ENCODE measurements around the gene APOC3. TPM values are rescaled to one million over a fixed set of nuclear protein-coding genes. Genes with fewer than 3 reads are reported as not detected.
"Not testable (repeated sequence)": the region's sequence is repeated elsewhere in the genome, so short reads cannot be mapped to it uniquely, and the experiment has no call there.

APOC3 gene
- total RNA-seq, 1 experiment from 2014 or later, result not detected

DNA sequence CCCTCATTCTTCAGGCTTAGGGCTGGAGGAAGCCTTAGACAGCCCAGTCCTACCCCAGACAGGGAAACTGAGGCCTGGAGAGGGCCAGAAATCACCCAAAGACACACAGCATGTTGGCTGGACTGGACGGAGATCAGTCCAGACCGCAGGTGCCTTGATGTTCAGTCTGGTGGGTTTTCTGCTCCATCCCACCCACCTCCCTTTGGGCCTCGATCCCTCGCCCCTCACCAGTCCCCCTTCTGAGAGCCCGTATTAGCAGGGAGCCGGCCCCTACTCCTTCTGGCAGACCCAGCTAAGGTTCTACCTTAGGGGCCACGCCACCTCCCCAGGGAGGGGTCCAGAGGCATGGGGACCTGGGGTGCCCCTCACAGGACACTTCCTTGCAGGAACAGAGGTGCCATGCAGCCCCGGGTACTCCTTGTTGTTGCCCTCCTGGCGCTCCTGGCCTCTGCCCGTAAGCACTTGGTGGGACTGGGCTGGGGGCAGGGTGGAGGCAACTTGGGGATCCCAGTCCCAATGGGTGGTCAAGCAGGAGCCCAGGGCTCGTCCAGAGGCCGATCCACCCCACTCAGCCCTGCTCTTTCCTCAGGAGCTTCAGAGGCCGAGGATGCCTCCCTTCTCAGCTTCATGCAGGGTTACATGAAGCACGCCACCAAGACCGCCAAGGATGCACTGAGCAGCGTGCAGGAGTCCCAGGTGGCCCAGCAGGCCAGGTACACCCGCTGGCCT is 641 bp downstream of the APOC3 start:
- DNase-seq (ENCODE audit: low spot score), result no peak

DNA sequence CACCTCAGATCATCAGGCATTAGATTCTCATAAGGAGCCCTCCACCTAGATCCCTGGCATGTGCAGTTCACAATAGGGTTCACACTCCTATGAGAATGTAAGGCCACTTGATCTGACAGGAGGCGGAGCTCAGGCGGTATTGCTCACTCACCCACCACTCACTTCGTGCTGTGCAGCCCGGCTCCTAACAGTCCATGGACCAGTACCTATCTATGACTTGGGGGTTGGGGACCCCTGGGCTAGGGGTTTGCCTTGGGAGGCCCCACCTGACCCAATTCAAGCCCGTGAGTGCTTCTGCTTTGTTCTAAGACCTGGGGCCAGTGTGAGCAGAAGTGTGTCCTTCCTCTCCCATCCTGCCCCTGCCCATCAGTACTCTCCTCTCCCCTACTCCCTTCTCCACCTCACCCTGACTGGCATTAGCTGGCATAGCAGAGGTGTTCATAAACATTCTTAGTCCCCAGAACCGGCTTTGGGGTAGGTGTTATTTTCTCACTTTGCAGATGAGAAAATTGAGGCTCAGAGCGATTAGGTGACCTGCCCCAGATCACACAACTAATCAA is 2.2 kb downstream of the APOC3 start:
- no peak for DNase-seq (ENCODE audit: low spot score)

GRCh38 chr11:116832350-116833290 is 2.9 kb downstream of the APOC3 start:
- no peak for DNase-seq (ENCODE audit: low spot score)

- no peak for DNase-seq (ENCODE audit: low spot score)
Measured at GRCh38 chr11:116833491-116833815, 3.7 kb downstream of the APOC3 start.

DNA sequence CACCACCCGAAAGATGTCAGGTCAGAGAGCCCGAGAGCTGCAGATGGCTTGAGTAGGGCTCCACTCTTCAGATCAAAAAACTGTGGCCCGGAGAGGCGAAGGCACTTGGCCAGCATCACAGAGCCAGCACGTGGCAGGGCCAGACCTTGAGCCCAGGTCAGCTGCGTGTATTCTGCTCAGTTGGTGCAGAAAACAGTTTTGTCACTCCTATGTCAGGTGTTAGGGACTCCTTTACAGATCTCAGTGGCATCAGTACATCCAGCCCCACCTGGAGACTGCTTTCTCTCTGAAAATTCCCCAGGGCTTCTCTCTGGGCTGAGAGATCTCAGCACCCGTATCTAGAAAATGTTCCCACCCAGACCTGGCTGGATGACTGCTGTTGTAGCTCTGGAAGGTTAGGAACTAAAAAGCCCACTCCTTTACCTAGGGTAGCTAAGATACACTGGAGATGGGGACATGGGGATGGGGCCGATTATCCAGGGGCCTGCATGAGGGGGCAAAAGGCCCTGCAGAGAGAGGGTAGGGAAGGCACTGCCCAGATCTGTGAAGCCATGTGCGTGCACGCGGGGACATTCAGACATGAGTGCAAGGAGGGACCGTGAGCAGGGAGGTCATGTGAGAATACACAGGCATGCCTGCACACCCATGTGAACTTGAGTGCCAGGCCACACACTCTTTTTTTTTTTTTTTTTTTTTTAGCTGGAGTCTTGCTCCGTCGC is 4.3 kb downstream of the APOC3 start:
- DNase-seq (ENCODE audit: low spot score), result no peak

DNA sequence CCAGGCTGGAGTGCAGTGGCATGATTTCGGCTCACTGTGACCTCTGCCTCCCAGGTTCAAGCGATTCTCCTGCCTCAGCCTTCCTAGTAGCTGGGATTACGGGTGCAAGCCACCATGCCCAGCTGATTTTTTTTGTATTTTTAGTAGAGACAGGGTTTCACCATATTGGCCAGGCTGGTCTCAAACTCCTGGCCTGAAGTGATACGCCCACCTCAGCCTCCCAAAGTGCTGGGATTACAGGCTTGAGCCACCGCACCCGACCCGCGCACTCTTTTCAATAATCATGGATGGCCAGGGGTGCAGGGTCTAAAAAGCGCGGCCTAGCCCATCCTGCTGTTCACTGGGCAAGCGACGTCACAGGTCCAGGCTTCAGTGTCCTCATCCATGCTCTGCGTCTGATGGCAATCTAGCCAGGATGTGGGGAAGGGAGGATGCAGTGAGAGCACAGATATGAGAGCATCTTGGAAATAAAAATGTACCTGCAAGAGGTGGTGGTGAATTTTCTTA is 4.9 kb downstream of the APOC3 start:
- DNase-seq (ENCODE audit: low spot score), result not testable (repeated sequence)

- DNase-seq (ENCODE audit: low spot score), result no peak
Measured at GRCh38 chr11:116835042-116835772, 5.5 kb downstream of the APOC3 start.

DNA sequence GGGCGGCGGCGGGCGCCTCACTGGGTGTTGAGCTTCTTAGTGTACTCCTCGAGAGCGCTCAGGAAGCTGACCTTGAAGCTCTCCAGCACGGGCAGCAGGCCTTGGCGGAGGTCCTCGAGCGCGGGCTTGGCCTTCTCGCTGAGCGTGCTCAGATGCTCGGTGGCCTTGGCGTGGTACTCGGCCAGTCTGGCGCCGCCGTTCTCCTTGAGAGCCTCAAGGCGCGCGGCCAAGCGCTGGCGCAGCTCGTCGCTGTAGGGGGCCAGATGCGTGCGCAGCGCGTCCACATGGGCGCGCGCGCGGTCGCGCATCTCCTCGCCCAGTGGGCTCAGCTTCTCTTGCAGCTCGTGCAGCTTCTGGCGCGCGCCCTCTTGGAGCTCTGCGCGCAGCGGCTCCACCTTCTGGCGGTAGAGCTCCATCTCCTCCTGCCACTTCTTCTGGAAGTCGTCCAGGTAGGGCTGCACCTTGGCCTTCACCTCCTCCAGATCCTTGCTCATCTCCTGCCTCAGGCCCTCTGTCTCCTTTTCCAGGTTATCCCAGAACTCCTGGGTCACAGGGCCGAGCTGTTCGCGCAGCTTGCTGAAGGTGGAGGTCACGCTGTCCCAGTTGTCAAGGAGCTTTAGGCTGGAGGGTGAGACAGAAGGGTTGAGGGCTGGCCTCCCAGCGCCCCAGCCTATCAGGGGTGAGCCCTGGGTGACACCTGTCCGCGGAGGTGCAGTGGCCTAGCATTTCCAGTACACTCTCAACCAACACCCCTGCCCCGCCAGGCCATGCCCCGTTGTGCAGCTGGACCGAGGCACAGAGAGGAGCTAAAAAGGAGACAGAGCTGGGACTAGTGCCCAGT is 6.3 kb downstream of the APOC3 start:
- DNase-seq (ENCODE audit: low spot score), result no peak

GRCh38 chr11:116836632-116836991 is 6.9 kb downstream of the APOC3 start:
- DNase-seq (ENCODE audit: low spot score), result no peak

GRCh38 chr11:116837231-116838091 is 7.8 kb downstream of the APOC3 start, which contains the start of gene APOA1:
Gene APOA1, minus strand, starts transcription at chr11:116837622. Its CDS starts 235 bp downstream, at chr11:116837387.
- no peak for DNase-seq (ENCODE audit: low spot score)

DNA sequence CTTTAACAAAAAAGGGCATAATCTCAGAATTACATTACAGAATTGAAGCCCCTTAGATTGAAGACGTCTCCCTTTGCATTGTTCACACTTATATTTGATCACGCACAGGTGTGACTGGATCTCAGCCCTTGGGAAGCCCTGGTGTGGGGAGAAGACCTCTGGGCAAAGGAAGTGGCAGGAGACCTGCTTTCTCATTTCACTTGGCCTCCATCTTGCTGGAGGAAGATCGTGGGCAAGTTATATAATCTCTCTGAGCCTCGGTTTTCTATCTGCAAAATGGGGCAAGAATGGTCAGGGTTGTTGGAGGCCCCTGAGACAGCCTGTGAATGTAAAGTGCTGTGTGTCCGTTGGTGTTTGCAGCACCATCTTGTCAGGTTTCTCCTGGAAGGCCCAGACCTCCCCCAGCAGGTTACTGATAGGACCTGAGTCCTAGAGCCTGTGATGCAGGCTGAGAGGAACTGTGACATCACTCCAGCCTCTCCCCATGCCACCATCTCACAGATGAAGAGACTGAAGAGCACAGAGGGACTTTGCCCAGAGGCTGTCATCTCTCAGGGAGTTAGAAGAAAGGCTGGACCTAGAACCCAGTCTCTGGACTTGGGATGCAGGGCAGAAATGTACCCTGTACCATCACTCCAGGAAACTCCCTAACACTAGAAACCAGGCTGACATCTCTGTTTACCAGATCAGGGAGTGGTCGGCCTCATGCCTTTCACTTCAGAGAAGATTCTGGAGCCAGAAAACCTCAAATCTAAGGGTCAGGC is 8.8 kb downstream of the APOC3 start:
- no peak for DNase-seq (ENCODE audit: low spot score)

GRCh38 chr11:116840224-116840745 is 10.6 kb downstream of the APOC3 start:
- DNase-seq (ENCODE audit: low spot score), result no peak

DNA sequence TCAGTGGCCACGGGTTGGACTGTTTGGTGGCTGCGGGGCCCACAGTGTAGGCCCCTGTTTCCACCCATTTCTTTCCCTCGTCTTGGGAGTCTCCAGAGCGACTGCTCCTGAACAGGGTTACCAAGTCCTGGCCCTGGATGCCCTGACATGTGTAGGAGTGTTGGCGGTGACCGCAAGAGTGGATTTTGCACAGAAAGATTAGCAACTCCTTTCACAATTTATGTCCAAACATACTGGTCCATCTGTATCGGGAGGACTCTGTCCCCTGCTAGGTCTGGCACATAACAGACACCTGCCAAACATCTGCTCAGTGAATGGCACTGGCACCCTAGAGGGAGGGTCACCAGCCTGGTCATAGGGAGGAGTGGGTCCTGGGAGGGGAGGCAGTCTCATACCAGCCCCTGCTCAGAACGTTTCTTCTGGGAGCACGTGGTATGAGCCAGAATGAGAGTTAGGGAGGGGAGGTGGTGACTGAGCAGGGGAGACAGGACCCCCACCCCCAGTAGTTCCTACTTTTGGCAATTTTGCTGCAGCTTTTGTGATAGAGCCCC is 11.1 kb downstream of the APOC3 start:
- DNase-seq (ENCODE audit: low spot score), result no peak

DNA sequence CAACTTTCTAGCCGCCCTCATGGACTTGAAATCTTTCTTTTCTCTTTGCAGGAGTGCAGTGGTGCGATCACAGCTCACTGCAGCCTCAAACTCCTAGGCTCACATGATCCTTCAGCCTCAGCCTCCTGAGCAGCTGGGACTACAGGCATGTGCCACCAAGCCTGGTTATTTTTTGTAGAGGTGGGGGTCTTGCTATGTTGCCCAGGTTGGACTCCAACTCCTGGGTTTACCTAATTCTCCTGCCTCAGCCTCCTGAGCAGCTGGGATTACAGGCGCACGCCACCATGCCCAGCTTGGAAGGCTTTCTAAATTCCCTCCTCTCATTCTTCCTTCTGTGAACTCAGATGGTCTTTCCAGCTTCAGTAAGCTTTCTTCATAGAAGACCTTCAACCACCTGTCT is 12.4 kb downstream of the APOC3 start:
- DNase-seq (ENCODE audit: low spot score), result no peak

GRCh38 chr11:116842909-116843308 is 13.2 kb downstream of the APOC3 start:
- no peak for DNase-seq (ENCODE audit: low spot score)

- no peak for DNase-seq (ENCODE audit: low spot score)
Measured at GRCh38 chr11:116843661-116844060, 14.0 kb downstream of the APOC3 start.

- no peak for DNase-seq (ENCODE audit: low spot score)
Measured at GRCh38 chr11:116844722-116845121, 15.0 kb downstream of the APOC3 start.

DNA sequence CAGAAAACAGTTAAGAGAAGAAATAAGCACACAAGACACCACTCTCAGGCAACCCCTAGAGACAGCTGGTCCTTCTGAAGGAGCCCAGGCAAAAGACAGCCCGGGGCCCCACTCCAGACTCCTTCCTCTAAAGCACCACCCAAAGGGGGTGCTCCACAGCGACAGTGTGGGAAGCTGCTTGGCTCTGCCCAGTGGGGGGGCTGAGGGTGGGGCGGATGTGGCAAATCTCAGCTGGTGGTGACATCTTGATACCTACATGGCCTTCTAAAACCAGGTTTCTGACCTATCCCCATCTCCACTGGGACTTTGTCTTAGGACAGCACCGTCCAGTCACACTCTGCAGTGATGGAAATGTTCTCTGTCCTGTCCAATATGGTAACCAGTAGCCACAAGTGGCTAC is 17.9 kb downstream of the APOC3 start:
- no peak for DNase-seq (ENCODE audit: low spot score)

Data from A172 (cell line).